A673 (cell line): ENCODE results near the gene WBP2.

Experiments
- EZH2 ChIP-seq: fragments of 200-600 bp; sonication (generic); IDR thresholded peaks from 2 replicates; pipeline ENCODE4 v1.6.1; 2017; ENCODE audit warnings: borderline replicate concordance, low read depth, mild to moderate bottlenecking, mixed read lengths, antibody characterized with exemption, low read length; ENCODE audit not compliant: poor library complexity, severe bottlenecking
- TF ChIP-seq, protein P1 (sequence below): fragments of 300-800, 200-600 bp; sonication (generic); conservative IDR thresholded peaks from 2 replicates; pipeline ENCODE4 v1.5.1; 2017; ENCODE audit warnings: low read depth, mild to moderate bottlenecking, antibody characterized with exemption, low read length, moderate library complexity, mixed read lengths

DNA sequence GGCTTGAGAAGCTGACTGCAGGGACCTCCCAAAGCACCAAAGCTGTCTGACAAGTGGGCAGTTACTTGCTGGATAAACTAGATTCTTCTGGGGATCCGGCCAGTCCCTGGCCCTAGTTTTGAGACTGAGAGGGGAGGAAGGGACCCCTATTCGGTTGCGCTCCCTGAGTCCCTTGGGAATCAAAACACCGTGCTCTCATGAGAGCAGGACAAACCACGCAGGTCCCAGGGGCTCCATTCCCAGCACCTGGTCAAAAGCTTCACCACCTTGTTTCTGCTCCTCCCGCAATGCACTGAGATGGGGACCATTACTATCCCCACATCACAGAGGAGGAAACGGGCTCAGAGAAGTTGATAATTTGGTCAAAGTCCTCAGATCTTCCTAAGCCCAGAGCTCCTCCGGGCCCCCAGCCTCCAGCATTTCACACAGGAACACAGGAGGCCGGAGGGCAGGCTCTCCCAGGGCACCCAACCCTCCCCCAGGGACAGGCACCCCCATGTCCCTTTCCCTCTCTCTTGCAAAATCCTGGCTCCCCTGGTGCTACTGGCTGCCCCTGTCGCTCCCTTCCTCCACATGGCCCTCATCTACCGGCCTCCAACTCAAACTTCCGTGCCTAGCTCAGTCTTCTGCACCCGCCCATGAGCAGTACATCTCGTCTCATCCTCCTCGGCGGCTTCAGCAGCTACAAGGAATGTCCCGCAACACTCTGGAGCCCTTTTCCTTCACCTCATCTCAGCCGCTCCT, 38.3 kb upstream of the WBP2 start:
- TF ChIP-seq, protein P1, sequence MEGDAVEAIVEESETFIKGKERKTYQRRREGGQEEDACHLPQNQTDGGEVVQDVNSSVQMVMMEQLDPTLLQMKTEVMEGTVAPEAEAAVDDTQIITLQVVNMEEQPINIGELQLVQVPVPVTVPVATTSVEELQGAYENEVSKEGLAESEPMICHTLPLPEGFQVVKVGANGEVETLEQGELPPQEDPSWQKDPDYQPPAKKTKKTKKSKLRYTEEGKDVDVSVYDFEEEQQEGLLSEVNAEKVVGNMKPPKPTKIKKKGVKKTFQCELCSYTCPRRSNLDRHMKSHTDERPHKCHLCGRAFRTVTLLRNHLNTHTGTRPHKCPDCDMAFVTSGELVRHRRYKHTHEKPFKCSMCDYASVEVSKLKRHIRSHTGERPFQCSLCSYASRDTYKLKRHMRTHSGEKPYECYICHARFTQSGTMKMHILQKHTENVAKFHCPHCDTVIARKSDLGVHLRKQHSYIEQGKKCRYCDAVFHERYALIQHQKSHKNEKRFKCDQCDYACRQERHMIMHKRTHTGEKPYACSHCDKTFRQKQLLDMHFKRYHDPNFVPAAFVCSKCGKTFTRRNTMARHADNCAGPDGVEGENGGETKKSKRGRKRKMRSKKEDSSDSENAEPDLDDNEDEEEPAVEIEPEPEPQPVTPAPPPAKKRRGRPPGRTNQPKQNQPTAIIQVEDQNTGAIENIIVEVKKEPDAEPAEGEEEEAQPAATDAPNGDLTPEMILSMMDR: no peak
- TF ChIP-seq EZH2: no peak
